Fibroblast of skin of back (primary cell): Measurements from ENCODE around the gene PDGFRB.
A peak's percentile ranks its signal among the peaks of the same experiment; 100 is the strongest.

Source experiments
- DNase-seq: peaks from one replicate; pipeline ENCODE4 v3.0.0-alpha.2; 2013

The PDGFRB gene

DNA sequence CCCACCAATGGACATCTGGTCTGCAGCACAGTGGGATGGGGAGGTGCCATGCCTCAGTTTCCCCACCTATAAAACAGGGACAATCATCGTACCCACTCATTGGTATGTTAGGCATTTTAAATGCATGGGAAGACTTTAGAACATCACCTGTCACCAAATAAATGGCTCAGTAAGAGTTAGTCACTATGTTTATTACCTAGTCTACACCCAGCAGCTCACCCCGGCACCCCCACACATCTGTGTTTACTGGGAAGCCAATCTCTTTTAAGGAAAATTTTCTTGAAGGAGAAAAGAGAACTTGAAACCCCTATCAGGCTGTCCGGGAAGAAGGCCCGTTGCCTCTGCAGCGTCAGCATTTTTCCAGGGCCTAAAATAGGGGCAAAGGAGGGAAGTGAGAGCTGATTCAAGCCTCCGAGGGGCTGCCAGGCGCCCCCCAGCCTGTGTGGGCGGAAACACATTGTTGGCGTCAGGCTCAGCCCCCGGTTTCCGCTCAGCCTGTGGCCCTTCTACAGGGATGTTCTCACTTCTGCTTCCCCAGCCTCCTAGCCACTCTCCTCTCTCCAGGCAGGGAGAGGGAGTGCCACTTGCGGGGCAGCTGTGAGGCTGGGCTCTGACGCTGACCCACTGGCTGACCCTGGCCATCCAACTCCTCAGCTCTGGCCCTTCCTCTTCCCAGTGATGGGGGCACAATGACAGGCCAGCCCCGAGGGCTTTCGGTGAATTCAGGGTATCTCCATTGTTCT lies 73.9 kb downstream of the PDGFRB start:
- DNase-seq: no peak

DNA sequence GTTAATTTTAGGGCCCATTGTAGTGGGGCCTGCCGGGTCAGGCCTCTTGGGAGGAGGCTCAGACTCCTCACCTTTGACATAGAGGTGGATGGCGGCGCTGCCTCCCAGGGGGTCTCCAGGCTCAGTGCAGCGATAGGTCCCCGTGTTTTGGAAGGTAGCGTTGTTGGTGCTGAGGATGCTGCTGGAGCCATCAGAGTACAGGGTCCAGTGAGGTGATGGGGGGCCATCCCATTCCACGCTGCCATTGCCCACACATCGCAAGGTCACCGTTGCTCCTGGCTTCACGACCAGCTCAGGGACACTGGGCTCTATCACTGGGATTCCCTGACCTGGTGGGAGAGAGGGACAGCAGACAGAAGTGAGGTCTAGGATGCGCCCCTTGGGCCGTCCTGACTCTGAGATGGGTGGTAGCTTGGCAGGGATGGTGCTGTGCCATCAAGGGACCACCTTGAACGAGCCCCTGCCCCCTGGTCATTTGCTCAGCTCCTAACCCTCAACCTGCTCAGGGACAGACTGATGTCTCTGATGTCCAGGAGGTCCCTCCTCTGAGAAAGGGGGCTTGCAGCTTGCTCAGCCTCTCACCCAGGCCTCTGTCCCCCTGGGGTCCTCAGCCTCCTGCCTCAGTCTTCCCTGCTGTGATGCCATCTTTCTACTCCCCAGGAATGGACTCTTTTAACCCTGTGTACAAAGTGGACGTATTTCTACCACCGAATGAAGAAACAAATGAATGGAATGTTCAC lies 74.8 kb downstream of the PDGFRB start:
- DNase-seq: no peak

DNA sequence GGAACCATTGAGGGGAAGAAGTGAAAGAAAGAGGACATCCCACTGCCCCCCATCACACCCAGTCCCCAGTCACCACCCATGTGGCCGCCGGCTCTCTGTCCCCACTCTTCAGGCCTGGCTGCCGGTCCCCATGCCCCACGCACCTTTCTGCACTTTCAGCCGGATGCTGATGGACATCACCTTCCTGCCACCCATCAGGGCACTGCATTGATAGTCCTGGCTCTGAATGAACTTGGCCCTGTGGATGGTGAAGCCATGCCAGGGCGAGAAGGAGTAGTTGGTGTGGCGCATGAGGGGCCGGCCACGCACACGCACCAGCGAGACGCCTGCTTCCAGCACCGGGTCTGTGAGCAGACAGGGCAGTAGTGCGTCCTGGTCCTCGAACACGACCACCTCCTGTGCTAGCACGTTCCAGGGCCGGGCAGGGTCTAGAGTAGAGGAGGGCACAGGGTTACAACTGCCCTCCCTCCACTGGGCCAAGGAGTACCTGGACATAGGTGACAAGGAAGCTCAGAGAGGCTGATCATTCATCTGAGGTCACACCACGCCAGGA lies 75.7 kb downstream of the PDGFRB start:
- no peak for DNase-seq

DNA sequence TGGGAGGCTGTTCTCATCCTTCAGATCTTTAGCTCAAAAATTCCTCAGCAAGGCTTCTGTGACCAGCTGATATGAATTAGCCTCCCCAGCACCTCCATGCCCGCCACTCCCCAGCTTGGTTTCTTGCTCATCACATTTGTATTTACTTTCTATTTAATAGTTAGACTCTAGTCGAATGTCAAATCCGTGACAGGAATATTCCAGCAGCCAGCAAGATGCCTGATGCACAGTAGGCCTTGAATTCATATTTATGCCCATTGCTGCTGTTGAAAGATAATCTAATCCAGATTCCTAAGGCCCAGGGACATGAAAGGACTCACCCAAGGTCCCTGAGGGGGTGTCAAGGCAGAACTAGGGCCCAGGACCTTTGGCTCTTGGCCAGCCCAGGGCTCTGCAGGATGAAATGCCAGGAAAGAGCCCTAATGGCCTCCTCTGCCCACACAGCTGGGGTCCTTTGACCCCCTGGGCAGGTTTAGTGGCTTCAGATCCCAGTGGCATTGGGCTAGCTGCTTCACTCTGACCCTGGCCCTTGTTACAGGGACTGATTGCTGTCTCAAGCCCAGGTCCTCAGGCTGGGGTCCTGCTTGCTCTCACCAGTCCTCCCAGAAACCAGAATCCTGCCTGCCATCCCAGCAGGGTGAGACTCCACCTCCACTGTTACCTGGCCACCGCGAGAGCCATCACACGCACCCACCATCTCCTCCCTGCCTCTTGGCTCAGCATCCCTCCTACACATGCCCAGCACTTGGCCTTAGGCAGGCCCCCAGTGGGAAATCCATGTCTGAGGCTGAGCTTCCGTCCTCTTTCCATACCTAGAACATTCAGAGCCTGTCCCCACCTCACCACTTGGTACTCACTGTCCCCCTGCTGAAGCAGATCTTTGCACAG lies 76.6 kb downstream of the PDGFRB start:
- no peak for DNase-seq

DNA sequence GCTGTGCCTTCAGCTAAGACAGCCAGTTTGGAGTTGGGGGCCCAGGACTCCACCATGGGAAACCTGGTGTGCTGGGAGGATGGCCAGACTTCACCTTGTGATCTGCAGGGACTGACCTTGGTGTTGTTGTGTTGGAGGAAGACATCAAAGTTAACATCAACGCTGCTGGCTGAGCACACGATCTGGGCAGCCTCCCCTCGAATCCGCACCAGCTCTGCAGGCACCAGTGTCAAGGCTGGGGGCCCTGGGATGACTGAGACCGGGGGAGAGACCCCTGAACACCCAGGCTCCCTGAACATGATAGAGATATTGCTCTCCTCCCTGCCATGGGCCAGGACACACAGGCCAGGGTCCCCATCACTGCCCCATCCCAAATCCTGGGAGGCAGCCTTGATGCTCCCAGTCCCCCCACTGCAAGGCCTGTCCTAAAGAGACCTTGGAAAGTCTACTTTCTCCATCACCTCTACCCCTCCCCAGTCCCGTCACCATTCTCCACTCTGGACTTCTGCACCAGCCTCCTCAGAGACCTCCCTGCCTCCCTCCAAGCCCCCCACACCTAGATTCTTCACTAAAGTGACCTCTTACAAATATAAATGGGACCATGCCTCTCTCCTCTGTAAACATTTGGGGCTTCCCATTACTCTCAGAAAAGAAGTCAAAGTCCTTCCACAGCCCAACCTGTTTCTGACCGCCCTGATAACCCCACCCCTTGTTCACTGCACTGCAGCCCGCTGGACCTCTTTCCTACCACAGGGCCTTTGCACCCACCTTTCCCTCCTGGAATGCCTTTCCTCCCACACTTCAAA lies 77.4 kb downstream of the PDGFRB start:
- no peak for DNase-seq

DNA sequence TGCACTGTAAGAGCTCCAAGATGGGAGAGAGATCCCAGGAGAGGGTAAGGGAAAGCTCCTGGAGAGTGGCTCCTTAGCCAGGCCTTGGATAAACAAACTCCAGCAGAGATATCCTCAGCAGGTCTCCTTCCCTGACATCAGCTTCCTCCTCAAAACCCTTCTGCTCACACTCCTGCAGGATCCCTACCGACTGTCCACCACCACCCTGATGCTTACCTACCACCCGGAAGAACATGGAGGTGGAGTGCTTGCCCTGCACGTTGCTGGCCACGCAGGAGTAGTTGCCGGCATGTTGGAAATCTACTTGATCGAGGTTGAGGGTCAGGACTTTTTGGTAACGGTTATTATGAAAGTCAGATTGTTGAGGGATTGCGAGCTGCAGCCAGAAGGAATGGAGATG lies 78.6 kb downstream of the PDGFRB start:
- DNase-seq: no peak

DNA sequence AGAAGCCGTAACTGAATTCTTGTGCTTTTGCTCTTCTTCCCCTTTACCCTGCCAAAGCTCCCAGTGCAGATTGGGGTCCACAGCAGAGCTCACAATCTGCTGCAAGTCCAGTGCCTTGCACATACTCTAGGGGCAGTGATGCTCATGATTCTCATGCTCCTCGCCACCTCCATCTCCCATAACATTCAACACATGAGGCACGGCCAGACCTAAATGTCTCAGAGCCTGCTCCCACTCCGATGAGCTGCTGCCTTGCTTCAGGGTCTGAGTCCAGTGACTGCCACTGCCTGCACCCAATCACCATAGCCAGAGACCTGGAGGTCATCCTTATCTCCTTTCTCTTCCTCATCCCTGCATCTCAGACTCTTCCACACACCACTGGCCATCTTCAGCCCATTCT lies 79.8 kb downstream of the PDGFRB start:
- DNase-seq: no peak

DNA sequence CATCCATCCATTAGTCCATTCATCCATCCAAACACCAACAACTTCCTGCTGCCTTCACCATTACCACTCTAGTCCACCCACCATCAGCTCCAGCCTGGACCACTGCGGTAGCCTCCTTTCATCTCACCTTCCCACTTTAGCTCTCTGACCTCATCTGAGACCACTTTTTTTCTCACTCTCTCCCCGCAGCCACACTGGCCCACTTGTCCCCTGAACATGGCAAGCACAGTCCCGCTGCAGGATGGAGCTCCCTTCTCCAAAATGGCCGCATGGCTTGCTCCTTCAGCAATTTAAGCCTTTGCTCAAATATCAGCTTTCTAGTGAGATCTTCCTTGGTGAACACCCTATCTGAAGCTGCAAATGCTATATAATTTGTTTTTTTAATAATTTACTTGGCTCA lies 80.4 kb downstream of the PDGFRB start:
- DNase-seq: no peak

DNA sequence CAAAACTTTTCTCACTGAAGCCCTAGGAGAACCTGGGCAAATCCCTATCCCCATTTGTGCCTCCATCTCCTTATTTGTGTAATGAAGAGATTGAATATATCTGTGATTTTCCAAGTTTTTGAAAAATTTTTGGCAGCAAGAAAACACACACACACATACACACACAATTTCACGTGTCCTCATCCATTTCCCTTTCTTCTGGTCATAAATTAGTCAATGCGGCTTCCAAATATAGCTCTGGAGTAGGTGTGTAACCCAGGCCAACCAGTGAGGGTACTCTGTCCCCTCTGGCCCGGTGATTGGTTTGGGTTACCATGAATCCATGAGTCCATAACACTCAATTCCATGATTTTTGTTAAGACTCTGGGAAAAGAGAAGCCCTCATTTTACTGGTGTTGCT lies 82.0 kb downstream of the PDGFRB start:
- no peak for DNase-seq

DNA sequence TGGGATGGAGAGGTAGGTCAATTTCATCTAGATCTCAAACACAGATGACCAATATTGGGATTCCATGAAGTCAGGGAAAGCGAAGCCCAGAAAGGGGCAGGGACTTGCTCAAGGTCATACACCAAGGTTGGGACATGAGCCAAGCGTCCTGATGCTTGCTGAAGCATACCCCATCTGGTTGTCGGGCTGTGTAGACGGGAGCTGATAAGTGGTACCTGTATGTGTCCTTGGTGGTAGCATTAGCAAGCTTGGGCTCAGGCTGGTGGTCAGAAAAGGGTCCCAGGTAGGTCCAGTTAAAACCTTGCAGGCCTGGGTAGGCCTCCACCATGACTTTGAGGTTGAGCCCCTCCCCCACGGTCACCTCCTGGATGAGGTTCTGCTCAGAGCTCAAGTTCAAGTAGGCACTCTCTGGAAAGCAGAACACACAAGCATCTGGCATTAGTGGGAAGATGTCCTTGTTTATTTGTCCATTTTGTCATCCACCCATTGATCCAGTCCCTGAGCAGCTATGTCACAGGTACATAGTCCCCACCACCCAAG lies 82.5 kb downstream of the PDGFRB start:
- no peak for DNase-seq

DNA sequence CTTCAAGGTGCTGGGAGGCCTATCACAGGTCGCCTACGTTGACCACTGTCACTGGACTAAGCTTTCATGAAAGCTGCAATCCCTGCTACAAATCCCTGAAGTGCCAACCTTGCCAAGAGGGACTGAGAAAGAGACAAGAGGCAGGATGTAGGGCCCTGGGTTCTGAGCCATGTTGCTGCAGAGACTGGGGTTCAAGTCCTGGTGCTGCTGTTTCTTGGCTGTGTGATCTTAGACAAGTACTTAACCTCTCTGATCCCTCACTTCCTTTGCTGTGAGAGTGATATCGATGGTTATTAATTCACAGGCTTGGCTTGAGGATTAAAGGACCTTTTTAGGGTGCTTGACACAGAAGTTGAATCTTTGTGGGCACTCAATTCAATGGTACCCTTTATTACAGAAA lies 84.8 kb downstream of the PDGFRB start:
- no peak for DNase-seq

DNA sequence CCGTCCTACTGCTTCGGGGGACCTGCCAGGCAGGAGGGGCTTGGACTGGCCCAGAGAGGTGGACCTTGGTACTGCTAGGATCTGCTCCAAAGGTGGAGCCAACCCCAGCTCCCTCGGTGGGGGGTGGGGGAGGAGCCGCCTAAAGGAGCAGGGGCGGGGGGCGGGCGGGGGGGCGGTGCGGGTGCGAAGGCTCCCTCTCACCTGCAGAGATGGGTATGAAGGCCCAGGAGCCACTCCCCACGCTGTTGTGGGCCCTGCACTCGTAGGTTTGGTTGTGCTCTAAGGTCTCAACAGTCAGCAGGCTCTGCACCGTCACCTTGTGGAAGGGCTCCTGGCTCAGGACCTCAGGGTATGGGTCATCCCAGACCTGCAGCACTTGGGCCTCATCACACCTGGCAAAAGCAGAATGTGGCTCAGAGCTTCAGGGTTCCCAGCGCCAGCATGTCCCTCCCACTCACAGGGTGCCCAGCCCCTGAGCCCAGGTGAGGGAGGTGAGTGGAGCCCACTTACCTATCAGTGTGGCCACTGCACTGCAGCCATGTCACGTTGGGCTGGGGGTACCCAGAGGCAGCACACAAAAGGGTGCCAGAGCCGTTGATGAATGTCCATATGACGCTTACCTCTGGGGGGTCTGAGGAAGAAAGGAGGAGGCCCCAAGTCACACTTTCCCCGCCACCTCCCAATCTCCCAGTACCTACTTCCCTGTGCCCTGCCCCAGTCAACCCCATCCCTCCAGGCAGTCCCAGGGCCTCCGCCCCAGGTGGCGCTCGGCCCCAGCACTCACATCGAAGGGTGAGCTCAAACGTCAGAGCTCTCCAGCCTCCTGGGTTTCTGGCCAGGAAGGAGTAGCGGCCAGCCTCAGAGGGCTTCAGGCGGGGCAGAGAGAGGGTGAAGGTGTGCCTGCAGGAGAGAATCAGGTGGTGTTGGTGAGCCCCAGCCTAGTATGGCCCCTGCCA lies 85.7 kb downstream of the PDGFRB start:
- DNase-seq: no peak

DNA sequence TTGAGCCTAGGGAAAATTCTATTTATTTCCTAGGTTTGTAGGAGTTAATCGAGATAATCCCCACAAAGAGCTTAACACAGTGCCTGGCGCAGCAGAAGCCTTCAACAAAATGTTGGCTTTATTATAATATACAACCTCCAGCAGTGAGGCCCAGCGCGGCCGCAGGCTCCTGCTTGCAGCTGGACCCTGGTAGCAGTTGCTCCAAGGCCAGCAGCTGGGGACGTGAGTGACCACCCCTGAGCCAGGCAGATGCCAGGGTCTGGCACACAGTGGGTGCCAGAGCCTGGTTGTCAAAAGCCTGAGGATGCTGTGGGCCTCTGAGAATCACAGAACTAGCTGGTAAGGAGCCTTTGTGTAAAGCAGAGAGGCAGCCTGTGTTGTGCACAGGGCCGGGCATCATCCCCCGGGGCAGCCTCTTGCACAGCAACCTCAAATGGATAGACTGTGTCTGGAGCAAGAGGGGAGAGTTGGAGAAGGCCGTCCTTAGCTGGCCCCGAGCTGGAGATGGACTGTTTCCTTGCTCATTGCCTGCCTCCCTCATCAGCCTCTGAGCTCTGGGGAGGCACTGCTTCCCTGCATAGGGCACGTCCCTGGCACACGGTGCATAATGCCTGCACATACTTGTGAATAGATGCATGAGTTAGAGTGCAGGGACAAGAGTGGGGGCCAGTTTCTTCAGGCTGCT lies 86.5 kb downstream of the PDGFRB start:
- no peak for DNase-seq

DNA sequence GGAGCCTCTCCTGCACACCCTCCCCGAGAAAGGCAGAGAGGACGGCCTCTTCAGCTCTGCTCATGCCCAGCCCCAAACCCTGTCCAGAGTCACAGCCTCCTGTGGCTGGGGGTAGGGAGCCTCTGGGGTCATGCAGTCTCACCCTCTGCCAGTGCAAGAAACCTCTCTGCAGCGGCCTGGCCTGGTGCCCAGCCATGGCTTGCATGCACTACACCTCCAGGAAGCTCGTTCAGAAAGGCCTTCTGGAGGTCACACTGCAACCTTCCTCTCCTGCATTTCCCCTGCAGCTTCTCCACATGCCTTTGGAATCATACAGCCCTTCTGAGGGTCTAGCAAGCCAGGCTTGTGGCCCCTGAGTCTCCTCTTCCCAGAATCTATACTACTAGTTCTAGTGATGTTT lies 87.2 kb downstream of the PDGFRB start:
- no peak for DNase-seq

DNA sequence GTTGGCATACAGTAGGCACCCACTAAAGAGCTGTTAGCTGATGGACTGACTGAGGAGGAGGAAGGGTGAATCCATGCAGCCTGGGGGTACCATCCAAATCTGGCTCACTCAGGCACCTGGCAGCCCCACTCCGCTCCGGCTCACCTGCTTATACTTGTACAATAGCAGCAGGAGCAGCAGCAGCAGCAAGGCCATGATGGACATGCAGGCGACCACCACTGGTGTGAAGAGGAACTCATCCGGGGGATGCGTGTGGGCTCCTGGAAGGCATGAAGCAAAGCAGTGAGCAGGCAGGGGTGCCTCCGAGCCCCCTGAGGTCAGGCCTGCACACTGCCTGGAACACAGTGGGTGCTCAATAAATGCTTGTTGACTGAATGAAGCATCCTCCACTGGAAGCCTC lies 87.6 kb downstream of the PDGFRB start:
- DNase-seq: no peak

DNA sequence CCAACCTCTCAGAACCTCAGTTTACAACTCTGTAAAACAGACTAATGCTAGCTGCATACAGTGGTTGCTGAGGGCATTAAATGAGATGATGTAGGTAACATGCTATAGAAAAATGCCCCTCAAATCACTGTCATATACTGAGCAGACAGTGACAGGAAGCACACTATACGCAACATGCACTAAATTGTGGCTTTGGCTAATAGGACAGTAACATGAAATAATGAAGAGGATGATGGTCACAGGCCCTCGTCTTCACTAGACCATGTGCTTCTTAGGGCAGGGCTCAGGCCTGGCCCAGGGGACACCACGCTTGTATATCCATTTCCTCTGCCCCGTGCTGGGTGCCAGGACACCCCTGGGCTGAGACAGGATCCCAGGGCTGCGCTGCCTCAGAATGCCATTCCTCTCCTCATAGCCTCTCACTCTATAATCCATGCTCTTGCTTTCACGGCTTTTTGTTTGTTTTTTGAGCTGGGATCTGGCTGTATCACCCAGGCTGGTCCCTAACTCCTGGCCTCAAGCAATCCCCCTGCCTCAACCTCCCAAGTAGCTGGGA lies 88.2 kb downstream of the PDGFRB start:
- no peak for DNase-seq

DNA sequence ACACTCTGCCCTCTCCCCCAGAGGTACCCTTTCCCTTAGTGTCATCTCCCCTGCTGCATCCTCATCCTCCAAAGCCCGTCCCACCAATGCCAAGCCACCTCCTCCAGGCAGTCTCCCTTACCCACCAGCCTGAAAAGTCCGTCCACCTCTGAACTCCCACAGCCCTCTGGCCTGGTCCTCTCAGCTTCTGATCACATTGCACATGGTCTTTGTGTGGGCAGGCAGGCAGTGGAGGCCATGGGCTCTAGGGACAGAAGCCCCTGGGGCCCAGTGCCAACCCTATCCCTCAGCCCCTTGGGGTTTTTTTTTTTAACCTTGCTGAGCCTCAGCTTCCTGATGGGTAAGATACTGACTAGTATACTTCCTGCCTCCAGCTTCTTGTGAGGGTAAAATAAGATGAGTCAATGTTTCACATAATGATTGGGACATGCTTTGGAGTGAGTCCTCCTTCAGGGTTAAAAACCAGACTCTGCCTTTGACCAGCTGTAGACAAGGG lies 88.7 kb downstream of the PDGFRB start:
- peak; percentile 83 for DNase-seq

DNA sequence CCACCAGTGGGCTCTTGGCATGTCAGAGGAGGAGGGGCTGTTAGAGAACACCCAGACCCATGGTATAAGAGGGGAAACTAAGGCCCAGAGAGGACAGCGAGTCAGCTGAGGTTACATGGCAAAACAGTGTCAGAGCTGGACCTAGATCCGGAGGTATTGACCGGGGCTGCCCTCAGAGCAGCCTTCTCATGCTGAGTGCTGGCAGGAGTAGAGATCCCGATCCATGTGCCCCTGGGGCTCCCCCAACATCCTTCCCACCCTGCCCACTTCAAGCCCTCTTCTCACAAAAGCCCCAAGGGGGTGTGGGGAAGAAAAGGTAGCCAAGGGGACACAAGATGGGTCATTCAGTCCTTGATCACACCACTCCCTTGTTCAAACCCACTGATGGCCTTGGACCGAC lies 89.2 kb downstream of the PDGFRB start:
- no peak for DNase-seq

DNA sequence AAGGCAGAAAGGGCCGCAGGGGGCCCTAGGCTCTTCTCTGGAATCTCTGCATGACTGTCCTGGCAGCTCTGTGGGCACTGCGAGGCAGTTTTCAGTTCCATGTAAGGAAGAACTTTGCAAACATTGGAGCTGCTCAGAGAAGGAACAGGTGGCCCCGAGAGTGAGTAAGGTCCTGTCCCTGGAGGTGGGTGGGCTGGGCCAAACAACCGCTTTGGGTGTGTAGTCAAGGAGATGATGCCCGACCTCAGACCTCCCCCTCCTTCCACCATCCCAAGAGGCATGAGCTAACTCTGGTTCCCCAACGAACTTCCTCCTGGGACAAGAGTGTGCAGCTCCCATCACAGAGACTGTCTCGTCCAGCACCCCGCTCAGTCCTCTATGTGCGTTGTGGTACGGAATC lies 89.8 kb downstream of the PDGFRB start:
- DNase-seq: peak; percentile 95

DNA sequence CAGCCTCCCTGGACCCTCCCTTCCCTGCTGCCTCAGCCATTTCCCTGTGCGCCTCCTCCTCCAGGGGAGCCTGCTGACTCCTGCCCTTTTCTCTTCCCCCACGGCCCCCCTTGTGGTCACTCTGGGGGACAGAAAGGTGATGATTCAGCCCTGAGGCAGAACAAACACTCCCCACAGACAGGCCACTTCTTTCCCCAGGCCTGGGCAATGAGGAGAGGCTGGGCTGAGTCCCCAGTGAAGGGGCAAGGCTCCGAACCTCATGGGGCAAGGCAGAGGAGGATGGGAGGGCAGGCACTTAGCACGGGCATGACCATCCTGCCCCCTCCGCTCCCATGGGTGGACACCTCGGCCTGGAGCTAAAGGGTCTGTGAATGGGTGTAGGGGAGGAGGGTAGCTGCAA lies 90.3 kb downstream of the PDGFRB start:
- peak; percentile 82 for DNase-seq
